ENCODE data around the gene ZNF70.
A peak's percentile ranks its signal among the peaks of the same experiment; 100 is the strongest.

ZNF70 gene

DNA sequence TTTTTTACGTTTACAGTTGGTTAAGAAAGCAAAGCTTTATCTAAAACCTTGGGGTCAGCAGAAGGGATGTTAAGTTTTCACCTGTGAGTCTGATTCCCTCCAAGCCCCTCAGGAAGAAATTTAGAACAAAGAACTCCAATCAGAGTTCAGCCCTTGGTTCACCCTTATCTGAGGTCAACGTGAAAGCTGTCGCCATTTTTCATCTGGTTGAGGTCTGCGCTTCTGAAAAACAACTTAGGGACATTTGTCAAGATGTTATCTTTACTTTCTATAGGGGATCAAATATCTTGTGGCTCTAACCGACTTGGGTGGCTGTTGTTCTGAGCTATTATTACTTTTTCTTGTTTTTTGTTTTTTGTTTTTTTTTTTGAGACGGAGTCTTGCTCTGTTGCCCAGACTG, 30.1 kb downstream of the ZNF70 start:
- CTCF ChIA-PET = no interaction called here
- POLR2A ChIA-PET = no interaction called here
- H3K4me3 ChIP-seq (ENCODE audit: low read depth, low read length) = no peak overlapping the region
- DNase-seq (ENCODE audit: low read depth, low spot score) = no peak
- TF ChIP-seq, protein P1, sequence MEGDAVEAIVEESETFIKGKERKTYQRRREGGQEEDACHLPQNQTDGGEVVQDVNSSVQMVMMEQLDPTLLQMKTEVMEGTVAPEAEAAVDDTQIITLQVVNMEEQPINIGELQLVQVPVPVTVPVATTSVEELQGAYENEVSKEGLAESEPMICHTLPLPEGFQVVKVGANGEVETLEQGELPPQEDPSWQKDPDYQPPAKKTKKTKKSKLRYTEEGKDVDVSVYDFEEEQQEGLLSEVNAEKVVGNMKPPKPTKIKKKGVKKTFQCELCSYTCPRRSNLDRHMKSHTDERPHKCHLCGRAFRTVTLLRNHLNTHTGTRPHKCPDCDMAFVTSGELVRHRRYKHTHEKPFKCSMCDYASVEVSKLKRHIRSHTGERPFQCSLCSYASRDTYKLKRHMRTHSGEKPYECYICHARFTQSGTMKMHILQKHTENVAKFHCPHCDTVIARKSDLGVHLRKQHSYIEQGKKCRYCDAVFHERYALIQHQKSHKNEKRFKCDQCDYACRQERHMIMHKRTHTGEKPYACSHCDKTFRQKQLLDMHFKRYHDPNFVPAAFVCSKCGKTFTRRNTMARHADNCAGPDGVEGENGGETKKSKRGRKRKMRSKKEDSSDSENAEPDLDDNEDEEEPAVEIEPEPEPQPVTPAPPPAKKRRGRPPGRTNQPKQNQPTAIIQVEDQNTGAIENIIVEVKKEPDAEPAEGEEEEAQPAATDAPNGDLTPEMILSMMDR (IDR thresholded peaks at IDR 0.05; ENCODE audit: insufficient read depth, low read length, missing control alignments) = no peak

DNA sequence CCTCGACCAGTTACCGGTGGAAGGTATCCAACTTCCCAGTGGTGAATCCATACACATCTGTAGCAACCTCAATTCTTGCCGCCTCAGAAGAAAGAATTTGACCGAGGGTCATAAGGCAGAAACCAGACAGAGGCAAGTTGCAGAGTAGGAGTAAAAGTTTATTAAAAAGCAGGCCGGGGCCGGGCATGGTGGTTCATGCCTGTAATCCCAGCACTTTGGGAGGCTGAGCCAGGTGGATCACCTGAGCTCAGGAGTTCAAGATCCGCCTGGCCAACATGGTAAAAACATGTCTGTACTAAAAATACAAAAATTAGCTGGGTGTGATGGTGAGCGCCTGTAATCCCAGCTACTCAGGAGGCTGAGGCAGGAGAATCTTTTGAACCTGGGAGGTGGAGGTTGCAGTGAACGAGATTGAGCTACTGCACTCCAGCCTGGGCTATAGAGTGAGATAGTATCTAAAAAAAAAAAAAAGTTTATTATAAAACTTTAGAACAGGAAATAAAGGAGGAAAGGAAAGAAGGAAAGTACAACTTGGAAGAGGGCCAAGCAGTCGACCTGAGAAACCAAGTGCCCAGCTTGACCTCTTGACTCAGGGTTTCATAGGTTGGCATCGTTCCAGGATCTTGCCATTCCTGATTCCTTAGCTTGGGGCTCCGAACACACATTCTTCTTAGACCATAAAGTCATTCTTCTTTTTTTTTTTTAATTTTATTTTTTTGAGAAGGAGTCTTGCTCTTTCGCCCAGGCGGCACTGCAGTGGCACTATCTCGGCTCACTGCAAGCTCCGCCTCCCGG, 32.3 kb downstream of the ZNF70 start:
- DNase-seq (ENCODE audit: low read depth, low spot score) = no peak
- ChIA-PET POLR2A (no interaction called here), CTCF (interaction anchor here (1.2 kb wide), 1 partner anchor 29 kb away, joined by 3 read pairs; no protein-coding TSS in a partner anchor)
- TF ChIP-seq, protein P1 (IDR thresholded peaks at IDR 0.05; ENCODE audit: insufficient read depth, low read length, missing control alignments) = no peak
- H3K4me3 ChIP-seq (ENCODE audit: low read depth, low read length) = no peak overlapping the region

DNA sequence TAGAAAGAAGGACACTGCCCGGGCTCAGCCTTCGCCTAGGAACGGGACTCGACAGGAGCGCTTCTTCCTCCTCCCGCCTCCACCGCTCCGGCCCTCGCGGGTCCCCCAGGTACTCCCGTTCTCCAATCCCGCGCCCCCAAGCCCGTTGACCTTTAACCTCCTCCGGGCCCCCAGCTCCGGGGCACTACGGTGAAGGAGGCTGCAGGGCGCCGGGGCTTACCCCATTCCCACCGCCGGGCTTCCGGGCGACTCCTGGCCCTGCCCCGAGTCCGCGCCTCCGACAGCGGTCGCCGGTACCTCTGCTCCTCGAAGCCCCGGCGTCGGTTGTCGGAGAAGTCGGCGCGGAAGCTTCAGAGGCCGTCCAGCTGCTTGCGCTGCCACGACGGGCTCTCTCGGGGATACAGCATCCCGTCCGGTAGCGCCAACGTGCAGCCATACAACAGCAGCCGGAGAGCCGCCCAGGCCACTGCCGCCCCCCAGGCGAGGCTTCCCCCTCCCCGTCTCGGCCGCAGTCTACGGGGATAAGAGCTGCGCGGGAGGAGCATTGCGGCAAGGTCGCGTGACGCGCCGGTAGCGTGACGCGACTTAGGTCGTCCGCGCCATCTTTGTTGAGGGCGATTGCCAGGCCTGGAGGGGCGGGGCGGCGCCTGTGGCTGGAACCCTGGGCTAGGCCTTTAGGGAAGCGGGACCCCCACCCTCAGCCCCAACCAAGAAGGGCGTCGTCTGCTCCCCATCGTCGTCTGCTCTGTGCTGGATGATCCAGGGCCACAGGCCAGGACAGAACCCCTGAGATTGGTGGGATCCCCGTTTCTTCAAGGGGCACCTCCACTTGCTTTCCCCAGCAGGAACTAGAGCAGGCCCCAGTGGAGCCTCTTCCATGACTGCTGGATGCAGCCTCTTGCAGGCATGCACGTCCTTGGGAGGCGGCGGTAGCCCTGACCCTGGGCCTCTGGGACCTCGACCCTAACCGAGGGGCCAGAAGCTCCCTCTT, 33.8 kb downstream of the ZNF70 start:
- H3K4me3 ChIP-seq (ENCODE audit: low read depth, low read length) = peak overlapping the region; percentile 91
- DNase-seq (ENCODE audit: low read depth, low spot score) = peak; percentile 29
- CTCF ChIA-PET = interaction anchor here (1.2 to 1.6 kb wide), 4 partner anchors 15 to 132 kb away, joined by 3 to 5 read pairs (median 4); no protein-coding TSS in a partner anchor
- TF ChIP-seq, protein P1 (IDR thresholded peaks at IDR 0.05; ENCODE audit: insufficient read depth, low read length, missing control alignments) = no peak
- POLR2A ChIA-PET = interaction anchor here (0.9 to 1.2 kb wide), 3 partner anchors 10 to 140 kb away, joined by 3 to 4 read pairs (median 4); partner anchors contain the start of gene SLC2A11

DNA sequence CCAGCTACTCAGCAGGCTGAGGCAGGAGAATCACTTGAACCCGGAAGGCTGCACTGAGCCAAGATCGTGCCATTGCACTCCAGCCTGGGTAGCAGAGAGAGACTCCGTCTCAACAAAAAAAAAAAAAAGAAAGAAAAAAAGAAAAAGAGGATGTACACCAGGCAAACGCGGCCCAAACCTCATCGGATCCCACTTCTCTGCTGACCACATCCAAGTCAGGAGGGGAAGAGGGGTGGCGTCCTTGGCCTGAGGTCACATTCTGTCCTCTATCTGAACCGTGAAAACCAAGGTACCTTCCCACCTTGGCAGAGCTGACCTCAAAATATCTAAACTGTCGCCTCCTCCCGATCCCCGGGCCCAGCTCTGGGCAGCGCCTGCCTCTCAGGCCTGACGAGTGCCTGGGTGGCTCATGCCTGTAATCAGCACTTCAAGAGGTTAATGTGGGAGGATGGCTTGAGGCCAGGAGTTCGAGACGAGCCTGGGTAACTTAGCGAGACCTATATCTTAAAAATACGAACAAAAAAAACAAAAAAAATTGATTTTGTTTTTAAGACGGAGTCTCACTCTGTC, 35.0 kb downstream of the ZNF70 start:
- H3K4me3 ChIP-seq (ENCODE audit: low read depth, low read length) = peak overlapping the region; percentile 20
- TF ChIP-seq, protein P1 (IDR thresholded peaks at IDR 0.05; ENCODE audit: insufficient read depth, low read length, missing control alignments) = no peak
- ChIA-PET CTCF (interaction anchor here (1.2 to 1.6 kb wide), 2 partner anchors 16 to 134 kb away, joined by 4 to 5 read pairs; no protein-coding TSS in a partner anchor), POLR2A (no interaction called here)
- no peak for DNase-seq (ENCODE audit: low read depth, low spot score)

DNA sequence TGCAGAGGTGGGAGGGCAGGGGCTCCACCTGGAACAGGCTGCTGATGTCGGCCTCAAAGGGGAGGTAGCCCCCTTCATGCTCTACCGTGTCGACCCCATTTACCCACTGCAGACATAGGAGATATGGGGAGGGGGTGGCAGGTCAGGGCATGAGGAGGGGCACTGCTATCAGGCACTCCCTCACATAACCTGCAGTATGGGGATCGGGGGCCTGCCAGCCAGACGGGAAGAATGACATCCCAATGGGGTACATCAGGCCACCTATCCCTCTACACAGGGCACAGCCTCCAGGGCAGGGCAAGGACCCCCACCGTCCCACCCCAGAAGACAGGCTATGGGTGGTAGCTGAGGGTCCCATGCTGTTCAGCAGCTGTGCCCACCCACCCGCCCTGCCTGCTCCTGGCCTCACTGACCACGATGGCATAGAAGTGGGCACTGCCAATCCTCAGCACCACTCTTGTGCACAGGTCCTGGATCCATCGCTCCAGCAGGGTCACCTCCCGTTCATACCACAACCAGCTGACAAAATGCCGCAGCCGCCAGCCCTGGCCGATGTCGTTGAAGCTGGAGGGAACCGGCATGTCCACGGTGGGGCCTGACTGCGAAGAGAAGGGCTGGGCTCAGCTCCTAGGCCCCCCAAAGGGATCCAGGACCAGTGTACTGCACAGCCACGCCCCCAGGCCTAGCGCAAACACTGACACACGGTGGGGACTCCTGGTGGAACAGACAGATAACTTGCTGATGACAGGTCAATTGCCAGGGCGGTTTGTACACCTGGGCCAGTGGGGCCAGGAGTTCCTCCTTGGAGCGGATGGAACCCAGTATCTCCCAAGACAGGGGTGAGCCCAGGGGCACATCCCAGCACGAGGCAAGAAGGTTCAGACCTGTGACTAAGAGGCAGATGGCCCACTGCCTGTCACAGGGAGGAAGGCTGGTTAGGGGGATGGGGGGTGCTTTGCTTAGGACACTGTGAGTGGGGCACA, 36.0 kb downstream of the ZNF70 start:
- DNase-seq (ENCODE audit: low read depth, low spot score) = no peak
- H3K4me3 ChIP-seq (ENCODE audit: low read depth, low read length) = no peak overlapping the region
- CTCF ChIA-PET = interaction anchor here (1.2 kb wide), 1 partner anchor 135 kb away, joined by 5 read pairs; no protein-coding TSS in a partner anchor
- TF ChIP-seq, protein P1 (IDR thresholded peaks at IDR 0.05; ENCODE audit: insufficient read depth, low read length, missing control alignments) = no peak
- POLR2A ChIA-PET = no interaction called here

Measured in AG04449 (cell line).